DOHH2 (cell line): ENCODE measurements around the gene FSTL4.

ENCODE experiments used
- H3F3A ChIP-seq: fragments of 200-600 bp; sonication (generic), shearing (Covaris generic); 2 replicates; pipeline ENCODE4 v1.6.0; 2016; ENCODE audit warnings: antibody characterized with exemption, mild to moderate bottlenecking; ENCODE audit not compliant: control insufficient read depth, insufficient read depth
- H3K27ac ChIP-seq: fragments of 200-600 bp; sonication (generic); 2 replicates; pipeline ENCODE4 v1.5.1; 2014; ENCODE audit warnings: low read depth, mild to moderate bottlenecking, low read length, moderate library complexity
- H3K27me3 ChIP-seq: fragments of 200-600 bp; sonication (generic); 2 replicates; pipeline ENCODE4 v1.6.1; 2014; ENCODE audit warnings: mild to moderate bottlenecking, low read length, mixed read lengths; ENCODE audit not compliant: control insufficient read depth
- H3K36me3 ChIP-seq: fragments of 200-600 bp; sonication (generic); 2 replicates; pipeline ENCODE4 v1.6.1; 2014; ENCODE audit warnings: mild to moderate bottlenecking, low read length, moderate library complexity, mixed read lengths; ENCODE audit not compliant: control insufficient read depth
- H3K4me1 ChIP-seq: fragments of 200-600 bp; sonication (generic); 2 replicates; pipeline ENCODE4 v1.6.1; 2014; ENCODE audit warnings: mild to moderate bottlenecking, low read length, mixed read lengths; ENCODE audit not compliant: control insufficient read depth
- H3K4me2 ChIP-seq: fragments of 200-600 bp; sonication (generic); 2 replicates; pipeline ENCODE4 v1.6.0; 2014; ENCODE audit warnings: mild to moderate bottlenecking, low read length, moderate library complexity
- H3K4me3 ChIP-seq: fragments of 200-600 bp; sonication (generic); 2 replicates; pipeline ENCODE4 v1.5.1; 2014; ENCODE audit warnings: mild to moderate bottlenecking, low read length, mixed read lengths
- H3K79me2 ChIP-seq: fragments of 200-600 bp; sonication (generic); 2 replicates; pipeline ENCODE4 v1.6.1; 2014; ENCODE audit warnings: mild to moderate bottlenecking, low read length, mixed read lengths; ENCODE audit not compliant: control insufficient read depth
- H3K9me2 ChIP-seq: fragments of 200-600 bp; sonication (generic); replicated peaks from 2 replicates; pipeline ENCODE4 v1.6.1; 2014; ENCODE audit warnings: mild to moderate bottlenecking, low read length, mixed read lengths; ENCODE audit not compliant: control insufficient read depth
- H3K9me3 ChIP-seq: fragments of 200-600 bp; sonication (generic); 2 replicates; pipeline ENCODE4 v1.6.1; 2014; ENCODE audit warnings: antibody characterized with exemption, low read length, mixed read lengths; ENCODE audit not compliant: control insufficient read depth, insufficient read depth
- H4K20me1 ChIP-seq: fragments of 200-600 bp; sonication (generic); 2 replicates; pipeline ENCODE4 v1.6.0; 2014; ENCODE audit warnings: low read depth, mild to moderate bottlenecking, antibody characterized with exemption, low read length, moderate library complexity; ENCODE audit not compliant: control insufficient read depth, insufficient read depth
- CTCF ChIP-seq: fragments of 200-600 bp; sonication (generic); IDR thresholded peaks from one replicate; pipeline ENCODE4 v1.5.1; 2014; ENCODE audit warnings: antibody characterized with exemption, mild to moderate bottlenecking, low read depth, low read length; ENCODE audit not compliant: poor library complexity, severe bottlenecking
- EZH2phosphoT487 ChIP-seq: fragments of 200-600 bp; sonication (generic); IDR thresholded peaks from 2 replicates; pipeline ENCODE4 v1.6.1; 2017; ENCODE audit warnings: borderline replicate concordance, mild to moderate bottlenecking, antibody characterized with exemption, low read length, moderate library complexity, mixed read lengths

FSTL4 gene

DNA sequence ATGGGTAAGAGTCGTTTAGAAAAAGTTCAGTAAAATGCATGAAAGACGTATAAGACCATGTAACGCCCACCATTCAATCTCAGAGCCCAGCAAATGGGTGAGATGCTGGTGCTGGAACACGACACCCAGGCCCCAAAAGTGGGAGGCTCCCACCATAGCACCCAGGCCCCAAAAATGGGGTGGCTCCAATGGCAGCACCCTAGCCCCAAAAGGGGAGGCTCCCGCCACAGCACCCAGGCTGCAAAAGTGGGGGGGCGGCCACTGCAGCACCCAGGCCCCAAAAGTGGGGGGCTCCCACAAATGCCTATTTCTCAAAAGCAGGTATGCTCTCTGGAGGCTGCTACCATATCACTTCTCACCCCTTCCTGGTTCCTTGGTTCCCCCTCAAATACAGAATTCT lies 12.7 kb downstream of the FSTL4 start:
- no peaks in the 10 kb centered on the region for H3F3A ChIP-seq
- no peaks in the 10 kb centered on the region for H3K9me2 ChIP-seq
- H3K27ac ChIP-seq: no peak overlapping the region
- H3K36me3 ChIP-seq: no peaks in the 10 kb centered on the region
- H3K4me2 ChIP-seq: no peak overlapping the region
- no peak for TF ChIP-seq CTCF
- TF ChIP-seq EZH2phosphoT487: no peak
- H3K27me3 ChIP-seq: no peaks in the 10 kb centered on the region; the same call in 1 of the 2 replicates
- H3K9me3 ChIP-seq: no peaks in the 10 kb centered on the region
- H3K4me1 ChIP-seq: no peaks in the 10 kb centered on the region
- no peaks in the 10 kb centered on the region for H4K20me1 ChIP-seq
- no peak overlapping the region for H3K4me3 ChIP-seq
- H3K79me2 ChIP-seq: no peaks in the 10 kb centered on the region

DNA sequence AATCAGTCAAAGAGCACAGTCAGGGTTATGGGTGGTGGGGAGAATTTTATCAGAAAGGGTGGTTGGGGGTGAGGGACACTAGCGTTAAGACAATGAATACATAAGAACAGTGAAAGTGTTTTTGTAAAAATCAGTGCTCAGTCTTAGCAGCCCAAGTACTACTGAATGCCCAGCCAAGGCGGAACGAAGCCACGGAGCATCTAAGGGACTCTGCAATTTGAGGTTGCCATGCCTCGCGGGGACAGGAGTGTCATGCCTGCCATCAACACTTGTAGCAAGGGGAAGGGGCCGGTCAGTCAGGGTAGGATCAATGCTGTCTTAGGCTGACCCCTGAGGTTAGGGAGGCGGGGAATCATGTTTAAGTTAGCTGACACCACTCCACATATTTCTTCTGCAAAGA lies 13.3 kb downstream of the FSTL4 start:
- Histone ChIP-seq H3K4me1 (no peaks in the 10 kb centered on the region), H3K4me3 (no peak overlapping the region), H3K27me3 (no peaks in the 10 kb centered on the region), H3K27ac (no peak overlapping the region), H3K36me3 (no peaks in the 10 kb centered on the region), H3K9me3 (no peaks in the 10 kb centered on the region), H3K9me2 (no peaks in the 10 kb centered on the region), H4K20me1 (no peaks in the 10 kb centered on the region), H3F3A (no peaks in the 10 kb centered on the region), H3K79me2 (no peaks in the 10 kb centered on the region), H3K4me2 (no peak overlapping the region)
- TF ChIP-seq CTCF (no peak), EZH2phosphoT487 (no peak)

GRCh38 chr5:133596049-133596448 lies 16.3 kb downstream of the FSTL4 start:
- no peaks in the 10 kb centered on the region for H3K27me3 ChIP-seq
- no peaks in the 10 kb centered on the region for H3F3A ChIP-seq
- H3K9me3 ChIP-seq: no peaks in the 10 kb centered on the region
- no peaks in the 10 kb centered on the region for H3K79me2 ChIP-seq
- H3K27ac ChIP-seq: no peak overlapping the region
- H3K9me2 ChIP-seq: no peaks in the 10 kb centered on the region
- H3K4me1 ChIP-seq: no peaks in the 10 kb centered on the region
- no peaks in the 10 kb centered on the region for H4K20me1 ChIP-seq
- no peak overlapping the region for H3K4me2 ChIP-seq
- H3K4me3 ChIP-seq: no peak overlapping the region
- no peak for TF ChIP-seq EZH2phosphoT487
- no peak for TF ChIP-seq CTCF
- H3K36me3 ChIP-seq: no peaks in the 10 kb centered on the region

GRCh38 chr5:133595465-133595864 lies 16.9 kb downstream of the FSTL4 start:
- no peaks in the 10 kb centered on the region for H3K9me2 ChIP-seq
- no peaks in the 10 kb centered on the region for H3K4me1 ChIP-seq
- TF ChIP-seq EZH2phosphoT487 (no peak), CTCF (no peak)
- no peak overlapping the region for H3K4me3 ChIP-seq
- no peak overlapping the region for H3K4me2 ChIP-seq
- H3K36me3 ChIP-seq: no peaks in the 10 kb centered on the region
- no peak overlapping the region for H3K27ac ChIP-seq
- no peaks in the 10 kb centered on the region for H3K79me2 ChIP-seq
- H3K9me3 ChIP-seq: no peaks in the 10 kb centered on the region
- no peaks in the 10 kb centered on the region for H3F3A ChIP-seq
- H3K27me3 ChIP-seq: no peaks in the 10 kb centered on the region
- H4K20me1 ChIP-seq: no peaks in the 10 kb centered on the region
